H9 (cell line): Measurements from ENCODE around the gene ENTR1. TPM values are rescaled to one million over a fixed set of nuclear protein-coding genes. Genes with fewer than 3 reads are reported as not detected.

ENCODE experiments used
- DNase-seq: peaks from one replicate; pipeline ENCODE4 v3.0.0-alpha.2; 2017
- H2AFZ ChIP-seq: one replicate; pipeline ENCODE4 v1.6.1; 2013; ENCODE audit warnings: mild to moderate bottlenecking, low read length, control low read depth, moderate library complexity
- H2AK5ac ChIP-seq: 2 replicates; pipeline ENCODE4 v1.6.1; 2013; ENCODE audit warnings: low read length, control low read depth, mixed read lengths; ENCODE audit not compliant: insufficient read length
- H2BK120ac ChIP-seq: one replicate; pipeline ENCODE4 v1.6.1; 2013; ENCODE audit warnings: low read depth, mild to moderate bottlenecking, low read length, control low read depth, inconsistent platforms; ENCODE audit not compliant: poor library complexity, severe bottlenecking
- H2BK12ac ChIP-seq: 2 replicates; pipeline ENCODE4 v1.6.1; 2013; ENCODE audit warnings: low read length, control low read depth, mixed read lengths, low read depth; ENCODE audit not compliant: insufficient read length
- H2BK15ac ChIP-seq: 2 replicates; pipeline ENCODE4 v1.6.1; 2013; ENCODE audit warnings: low read depth, low read length, control low read depth
- H2BK20ac ChIP-seq: one replicate; pipeline ENCODE4 v1.6.1; 2013; ENCODE audit warnings: low read depth, mild to moderate bottlenecking, low read length, control low read depth, inconsistent platforms; ENCODE audit not compliant: poor library complexity, severe bottlenecking
- H2BK5ac ChIP-seq: 2 replicates; pipeline ENCODE4 v1.6.1; 2013; ENCODE audit warnings: low read length, control low read depth, mixed read lengths; ENCODE audit not compliant: insufficient read length
- H3K14ac ChIP-seq: 2 replicates; pipeline ENCODE4 v1.6.1; 2013; ENCODE audit warnings: low read length, control low read depth; ENCODE audit not compliant: insufficient read depth
- H3K18ac ChIP-seq: 2 replicates; pipeline ENCODE4 v1.6.1; 2013; ENCODE audit warnings: low read depth, mild to moderate bottlenecking, mixed read lengths, low read length, control low read depth; ENCODE audit not compliant: insufficient read length
- H3K23ac ChIP-seq: 2 replicates; pipeline ENCODE4 v1.6.1; 2013; ENCODE audit warnings: low read length, control low read depth, mixed read lengths, low read depth; ENCODE audit not compliant: insufficient read length
- H3K23me2 ChIP-seq: 2 replicates; pipeline ENCODE4 v1.6.1; 2013; ENCODE audit warnings: low read depth, mild to moderate bottlenecking, mixed read lengths, low read length, control low read depth; ENCODE audit not compliant: insufficient read length, poor library complexity, severe bottlenecking
- H3K27ac ChIP-seq: 2 replicates; pipeline ENCODE4 v1.5.1; 2013; ENCODE audit warnings: low read length, control low read depth, mixed read lengths, low read depth; ENCODE audit not compliant: insufficient read length
- H3K27me3 ChIP-seq: 2 replicates; pipeline ENCODE4 v1.6.1; 2013; ENCODE audit warnings: low read length, control low read depth, inconsistent platforms; ENCODE audit not compliant: insufficient read depth
- H3K4ac ChIP-seq: 2 replicates; pipeline ENCODE4 v1.6.1; 2013; ENCODE audit warnings: low read depth, mild to moderate bottlenecking, control low read depth, inconsistent platforms, low read length, moderate library complexity
- H3K4me1 ChIP-seq: 2 replicates; pipeline ENCODE4 v1.6.1; 2013; ENCODE audit warnings: low read length, control low read depth, inconsistent platforms; ENCODE audit not compliant: insufficient read depth
- H3K4me2 ChIP-seq: 2 replicates; pipeline ENCODE4 v1.6.1; 2013; ENCODE audit warnings: low read length, control low read depth, mixed read lengths; ENCODE audit not compliant: insufficient read length, insufficient read depth
- H3K56ac ChIP-seq: 2 replicates; pipeline ENCODE4 v1.6.1; 2013; ENCODE audit warnings: low read depth, mild to moderate bottlenecking, mixed read lengths, low read length, control low read depth; ENCODE audit not compliant: insufficient read length
- H3K79me1 ChIP-seq: 2 replicates; pipeline ENCODE4 v1.6.1; 2013; ENCODE audit warnings: low read depth, mild to moderate bottlenecking, moderate library complexity, low read length, control low read depth, inconsistent platforms; ENCODE audit not compliant: insufficient read depth, poor library complexity, severe bottlenecking
- H3K79me2 ChIP-seq: 2 replicates; pipeline ENCODE4 v1.6.1; 2013; ENCODE audit warnings: low read length, control low read depth, inconsistent platforms; ENCODE audit not compliant: insufficient read depth
- H3K9ac ChIP-seq: 2 replicates; pipeline ENCODE4 v1.6.1; 2013; ENCODE audit warnings: low read length, control low read depth, mixed read lengths; ENCODE audit not compliant: insufficient read length; ENCODE audit errors: extremely low read depth
- H3K9me3 ChIP-seq: one replicate; pipeline ENCODE4 v1.6.1; 2013; ENCODE audit warnings: low read depth, low read length, inconsistent platforms; ENCODE audit not compliant: control insufficient read depth
- H3T11ph ChIP-seq: one replicate; pipeline ENCODE4 v1.6.1; 2013; ENCODE audit warnings: mild to moderate bottlenecking, low read length, control low read depth, inconsistent platforms
- H4K20me1 ChIP-seq: one replicate; pipeline ENCODE4 v1.6.1; 2013; ENCODE audit not compliant: control insufficient read depth, insufficient read length, insufficient read depth
- H4K5ac ChIP-seq: 2 replicates; pipeline ENCODE4 v1.6.1; 2013; ENCODE audit warnings: low read depth, mild to moderate bottlenecking, mixed read lengths, low read length, control low read depth; ENCODE audit not compliant: insufficient read length
- H4K8ac ChIP-seq: replicated peaks from 2 replicates; pipeline ENCODE4 v1.6.1; 2013; ENCODE audit warnings: low read length, control low read depth, mixed read lengths, low read depth; ENCODE audit not compliant: insufficient read length
- H4K91ac ChIP-seq: 2 replicates; pipeline ENCODE4 v1.6.1; 2013; ENCODE audit warnings: low read depth, mild to moderate bottlenecking, moderate library complexity, mixed read lengths, low read length, control low read depth; ENCODE audit not compliant: insufficient read length
- H3K27ac Mint-ChIP-seq, 3 experiments: 2 replicates in 2 of 3; 3 replicates in 1 of 3; pipeline ENCODE4 v1.8.0; 2020 to 2021; ENCODE audit warnings: mixed read lengths in 3 of 3, mild to moderate bottlenecking in 1 of 3, moderate library complexity in 1 of 3
- H3K27me3 Mint-ChIP-seq: 2 replicates; pipeline ENCODE4 v1.8.0; 2021; ENCODE audit warnings: low read depth, mild to moderate bottlenecking, moderate library complexity, mixed read lengths
- H3K36me3 Mint-ChIP-seq, 3 experiments: 2 replicates in 2 of 3; 3 replicates in 1 of 3; pipeline ENCODE4 v1.8.0; 2020 to 2021; ENCODE audit warnings: low read depth in 3 of 3, mixed read lengths in 3 of 3; ENCODE audit not compliant: insufficient read depth in 1 of 3
- H3K4me1 Mint-ChIP-seq, 2 experiments: 2 replicates each; pipeline ENCODE4 v1.8.0; 2020; ENCODE audit warnings: mixed read lengths in 2 of 2
- H3K4me3 Mint-ChIP-seq, 2 experiments: 2 replicates in 1 of 2; 3 replicates in 1 of 2; pipeline ENCODE4 v1.8.0; 2020 to 2021; ENCODE audit warnings: mild to moderate bottlenecking in 2 of 2, mixed read lengths in 2 of 2, moderate library complexity in 1 of 2
- H3K9me3 Mint-ChIP-seq, 2 experiments: 2 replicates in 1 of 2; 3 replicates in 1 of 2; pipeline ENCODE4 v1.8.0; 2020; ENCODE audit warnings: mild to moderate bottlenecking in 2 of 2, mixed read lengths in 2 of 2, moderate library complexity in 1 of 2
- CTCF ChIP-seq: fragments of 200-600 bp; sonication (generic); conservative IDR thresholded peaks from 3 replicates; pipeline ENCODE4 v1.8.0; 2021; ENCODE audit warnings: antibody characterized with exemption, mild to moderate bottlenecking
- WGBS: extraction: QIAGEN DNeasy Blood & Tissue Kit; methylation state at CpG from one replicate; pipeline ENCODE4 v1.1.7; 2013; ENCODE audit warnings: missing lambda C conversion rate, low lambda C conversion rate, mixed read lengths; ENCODE audit not compliant: insufficient read length; ENCODE audit errors: extremely low coverage; 5-methylcytosine and 5-hydroxymethylcytosine counted together
- total RNA-seq: library from RNA; stranded (reverse); gene quantifications from 2 replicates; pipeline ENCODE4 v1.2.1, GENCODE V29; 2021

Gene ENTR1
- total RNA-seq, 1 experiment from 2014 or later = 108 TPM

GRCh38 chr9:136353088-136353487, 57.3 kb downstream of the ENTR1 start:
- no peak overlapping the region for H2AFZ ChIP-seq
- H3K18ac ChIP-seq = no peak overlapping the region
- H3K27ac ChIP-seq = no peak overlapping the region
- no peak overlapping the region for H3K4ac ChIP-seq
- H3K14ac ChIP-seq = no peak overlapping the region
- Mint-ChIP-seq H3K9me3 (no peaks in the 10 kb centered on the region), H3K27me3 (no peaks in the 10 kb centered on the region), H3K27ac (no peak overlapping the region), H3K36me3 (peaks cover 0 to 3% (median 0%) of the 10 kb centered on the region in 3 experiments; a peak in 1 of 7 replicates), H3K4me1 (no peaks in the 10 kb centered on the region; a peak in 1 of 4 replicates), H3K4me3 (no peak overlapping the region)
- H3K4me2 ChIP-seq = no peak overlapping the region
- no peak overlapping the region for H3K56ac ChIP-seq
- H3T11ph ChIP-seq = no peak overlapping the region
- WGBS = no CpG with 5 or more reads among the region's 11 CpGs
- H3K4me1 ChIP-seq = no peaks in the 10 kb centered on the region
- no peak overlapping the region for H2BK120ac ChIP-seq
- H2BK15ac ChIP-seq = no peak overlapping the region
- no peak overlapping the region for H2BK5ac ChIP-seq
- H3K9me3 ChIP-seq = no peaks in the 10 kb centered on the region
- no peaks in the 10 kb centered on the region for H4K20me1 ChIP-seq
- H2BK12ac ChIP-seq = no peak overlapping the region
- H4K5ac ChIP-seq = no peak overlapping the region
- H4K91ac ChIP-seq = no peak overlapping the region
- DNase-seq = no peak
- H4K8ac ChIP-seq = no peak overlapping the region
- H2AK5ac ChIP-seq = no peak overlapping the region
- no peaks in the 10 kb centered on the region for H3K79me2 ChIP-seq
- H3K9ac ChIP-seq = no peak overlapping the region
- H3K23ac ChIP-seq = no peak overlapping the region
- H2BK20ac ChIP-seq = no peak overlapping the region
- no peaks in the 10 kb centered on the region for H3K23me2 ChIP-seq
- no peaks in the 10 kb centered on the region for H3K79me1 ChIP-seq
- TF ChIP-seq CTCF = no peak
- H3K27me3 ChIP-seq = no peaks in the 10 kb centered on the region
